SK-N-SH (cell line): Measurements from ENCODE around the gene EIF3K. TPM values are rescaled to one million over a fixed set of nuclear protein-coding genes. Genes with fewer than 3 reads are reported as not detected.

Experiments used
- CHD2 ChIP-seq: fragments of 150-350 bp; IDR thresholded peaks from 2 replicates; pipeline ENCODE4 v1.6.1; 2018; ENCODE audit warnings: low read length; ENCODE audit not compliant: partially characterized antibody
- ELF1 ChIP-seq: IDR thresholded peaks from 2 replicates; pipeline ENCODE4 v1.4.0; 2012
- EP300 ChIP-seq, 2 experiments: IDR thresholded peaks; 2 replicates each; pipeline versions ENCODE4 v1.4.0 to v1.6.1; 2012; ENCODE audit warnings: borderline replicate concordance in 1 of 2, low read depth in 1 of 2, low read length in 1 of 2
- EZH2phosphoT487 ChIP-seq: fragments of 200-600 bp; sonication (generic); IDR thresholded peaks from 2 replicates; pipeline ENCODE4 v1.6.1; 2017; ENCODE audit warnings: low read depth, mixed run types, mild to moderate bottlenecking, antibody characterized with exemption, moderate library complexity, borderline replicate concordance
- GATA2 ChIP-seq: sonication (generic); formaldehyde crosslinking; IDR thresholded peaks from 2 replicates; pipeline ENCODE4 v1.5.0; 2020; ENCODE audit warnings: mild to moderate bottlenecking, missing genetic modification reagents
- MEF2A ChIP-seq: IDR thresholded peaks from 2 replicates; pipeline ENCODE4 v1.4.0; 2012; ENCODE audit warnings: low read depth, borderline replicate concordance
- NFIC ChIP-seq: IDR thresholded peaks from 2 replicates; pipeline ENCODE4 v1.4.0; 2012; ENCODE audit warnings: borderline replicate concordance
- NRF1 ChIP-seq: IDR thresholded peaks from 2 replicates; pipeline ENCODE4 v1.6.1; 2012; ENCODE audit warnings: low read depth, mild to moderate bottlenecking, low read length
- PBX3 ChIP-seq: IDR thresholded peaks from 2 replicates; pipeline ENCODE4; 2012
- RAD21 ChIP-seq: IDR thresholded peaks from 2 replicates; pipeline ENCODE4 v1.6.1; 2012; ENCODE audit warnings: mild to moderate bottlenecking, low read length
- RCOR1 ChIP-seq: fragments of 150-350 bp; IDR thresholded peaks from 2 replicates; pipeline ENCODE4 v1.6.1; 2017; ENCODE audit warnings: antibody characterized with exemption, low read length
- SIN3A ChIP-seq: IDR thresholded peaks from 2 replicates; pipeline ENCODE4 v1.6.1; 2012; ENCODE audit warnings: low read depth, mild to moderate bottlenecking, low read length, moderate library complexity, borderline replicate concordance
- TAF1 ChIP-seq: IDR thresholded peaks from 2 replicates; pipeline ENCODE4 v1.6.1; 2012; ENCODE audit warnings: low read depth, mild to moderate bottlenecking, low read length, moderate library complexity, borderline replicate concordance
- TCF12 ChIP-seq: IDR thresholded peaks from 2 replicates; pipeline ENCODE4 v1.4.0; 2012
- TEAD4 ChIP-seq: IDR thresholded peaks from 2 replicates; pipeline ENCODE4 v1.4.0; 2012; ENCODE audit warnings: mild to moderate bottlenecking, borderline replicate concordance; ENCODE audit not compliant: insufficient read depth
- YY1 ChIP-seq: IDR thresholded peaks from 2 replicates; pipeline ENCODE4 v1.4.0; 2012; ENCODE audit warnings: low read depth, mild to moderate bottlenecking
- polyA plus RNA-seq, 3 experiments: library from polyadenylated mRNA; depleted of rRNA; stranded (reverse); fragments of >200 nt; gene quantifications; 2 replicates each; pipeline ENCODE4 v1.2.3, GENCODE V29; 2012
- TF ChIP-seq, protein P1 (sequence below): fragments of 150-350 bp; IDR thresholded peaks from 2 replicates; pipeline ENCODE4 v1.6.1; 2016; ENCODE audit warnings: mild to moderate bottlenecking, low read depth, low read length
- TF ChIP-seq, protein P2 (sequence below): fragments of 150-350 bp; IDR thresholded peaks from 2 replicates; pipeline ENCODE4 v1.6.1; 2017; ENCODE audit warnings: antibody characterized with exemption, low read length, low read depth, borderline replicate concordance

Gene EIF3K
- polyA plus RNA-seq, 1 of the 3 experiments (the other 2 are of a cell fraction) = 484 TPM

GRCh38 chr19:38684078-38684861 lies 65.3 kb downstream of the EIF3K start (continued):
- peak; percentile 42; the same call in 1 of the 2 replicates for TF ChIP-seq PBX3
- peak; percentile 66 for TF ChIP-seq TCF12
- TF ChIP-seq, protein P1, sequence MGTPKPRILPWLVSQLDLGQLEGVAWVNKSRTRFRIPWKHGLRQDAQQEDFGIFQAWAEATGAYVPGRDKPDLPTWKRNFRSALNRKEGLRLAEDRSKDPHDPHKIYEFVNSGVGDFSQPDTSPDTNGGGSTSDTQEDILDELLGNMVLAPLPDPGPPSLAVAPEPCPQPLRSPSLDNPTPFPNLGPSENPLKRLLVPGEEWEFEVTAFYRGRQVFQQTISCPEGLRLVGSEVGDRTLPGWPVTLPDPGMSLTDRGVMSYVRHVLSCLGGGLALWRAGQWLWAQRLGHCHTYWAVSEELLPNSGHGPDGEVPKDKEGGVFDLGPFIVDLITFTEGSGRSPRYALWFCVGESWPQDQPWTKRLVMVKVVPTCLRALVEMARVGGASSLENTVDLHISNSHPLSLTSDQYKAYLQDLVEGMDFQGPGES = no peak
- no peak for TF ChIP-seq EZH2phosphoT487
- TF ChIP-seq YY1 = no peak
- 0 out of 2 replicates have a peak, but pooled peaks have one; percentile 17 for TF ChIP-seq MEF2A
- TF ChIP-seq NFIC = 0 out of 2 replicates have a peak, but pooled peaks have one; percentile 39
- TF ChIP-seq TAF1 = peak; percentile 16; the same call in 1 of the 2 replicates
- no peak for TF ChIP-seq NRF1
- TF ChIP-seq GATA2 (CRISPR knock-in tag) = no peak
- TF ChIP-seq ELF1 = no peak
- TF ChIP-seq EP300 (IDR thresholded peaks at IDR 0.05; ENCODE audit: borderline replicate concordance in 1 of 2, low read depth in 1 of 2, low read length in 1 of 2) = peak in 1 of 2 experiments; percentile 38; a peak in 1 of 4 replicates
- TF ChIP-seq, protein P2, sequence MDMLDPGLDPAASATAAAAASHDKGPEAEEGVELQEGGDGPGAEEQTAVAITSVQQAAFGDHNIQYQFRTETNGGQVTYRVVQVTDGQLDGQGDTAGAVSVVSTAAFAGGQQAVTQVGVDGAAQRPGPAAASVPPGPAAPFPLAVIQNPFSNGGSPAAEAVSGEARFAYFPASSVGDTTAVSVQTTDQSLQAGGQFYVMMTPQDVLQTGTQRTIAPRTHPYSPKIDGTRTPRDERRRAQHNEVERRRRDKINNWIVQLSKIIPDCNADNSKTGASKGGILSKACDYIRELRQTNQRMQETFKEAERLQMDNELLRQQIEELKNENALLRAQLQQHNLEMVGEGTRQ = no peak
- no peak for TF ChIP-seq RCOR1
- 0 out of 2 replicates have a peak, but pooled peaks have one; percentile 25 for TF ChIP-seq SIN3A
- TF ChIP-seq RAD21 = no peak
- no peak for TF ChIP-seq TEAD4
- no peak for TF ChIP-seq CHD2
